ENCODE measurements around the gene RPS19BP1. TPM values are rescaled to one million over a fixed set of nuclear protein-coding genes. Genes with fewer than 3 reads are reported as not detected.
"Not testable (repeated sequence)": the region's sequence is repeated elsewhere in the genome, so short reads cannot be mapped to it uniquely, and the experiment has no call there.

The RPS19BP1 gene
- polyA plus RNA-seq, 1 of the 3 experiments (the other 2 are of a cell fraction) = 97.2 TPM

DNA sequence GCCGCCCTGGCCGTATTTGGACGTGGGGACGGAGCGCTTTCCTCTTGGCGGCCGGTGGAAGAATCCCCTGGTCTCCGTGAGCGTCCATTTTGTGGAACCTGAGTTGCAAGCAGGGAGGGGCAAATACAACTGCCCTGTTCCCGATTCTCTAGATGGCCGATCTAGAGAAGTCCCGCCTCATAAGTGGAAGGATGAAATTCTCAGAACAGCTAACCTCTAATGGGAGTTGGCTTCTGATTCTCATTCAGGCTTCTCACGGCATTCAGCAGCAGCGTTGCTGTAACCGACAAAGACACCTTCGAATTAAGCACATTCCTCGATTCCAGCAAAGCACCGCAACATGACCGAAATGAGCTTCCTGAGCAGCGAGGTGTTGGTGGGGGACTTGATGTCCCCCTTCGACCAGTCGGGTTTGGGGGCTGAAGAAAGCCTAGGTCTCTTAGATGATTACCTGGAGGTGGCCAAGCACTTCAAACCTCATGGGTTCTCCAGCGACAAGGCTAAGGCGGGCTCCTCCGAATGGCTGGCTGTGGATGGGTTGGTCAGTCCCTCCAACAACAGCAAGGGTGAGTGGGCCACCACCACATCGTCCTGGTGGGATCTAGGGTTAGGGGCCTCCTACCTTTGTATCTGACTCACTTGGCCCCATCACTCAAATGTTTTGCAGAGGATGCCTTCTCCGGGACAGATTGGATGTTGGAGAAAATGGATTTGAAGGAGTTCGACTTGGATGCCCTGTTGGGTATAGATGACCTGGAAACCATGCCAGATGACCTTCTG is 11.3 kb downstream of the RPS19BP1 start:
- H3K79me2 ChIP-seq (ENCODE audit: insufficient read depth) = peaks cover 46% of the 10 kb centered on the region
- H3K9me2 ChIP-seq; DNase-seq; H2AFZ ChIP-seq (ENCODE audit: low read depth); H3K9me3 ChIP-seq; H3K27me3 ChIP-seq (ENCODE audit: insufficient read depth): not testable (repeated sequence)
- H4K20me1 ChIP-seq (ENCODE audit: insufficient read depth) = peaks cover 51% of the 10 kb centered on the region
- peaks cover 34% of the 10 kb centered on the region for H3F3A ChIP-seq (replicated peaks; ENCODE audit: insufficient read depth)
- ChIA-PET CTCF (interaction anchor here (1.6 to 1.9 kb wide), 2 partner anchors 8 to 514 kb away, joined by 4 to 7 read pairs; no protein-coding TSS in a partner anchor), POLR2A (interaction anchor here (1.1 to 1.7 kb wide), 2 partner anchors 8 to 19 kb away, joined by 3 to 14 read pairs; partner anchors contain the start of gene MIEF1)
- peak overlapping the region; percentile 99 for H3K9ac ChIP-seq
- peaks cover 16 to 26% of the 10 kb centered on the region in 2 experiments for H3K36me3 ChIP-seq (replicated peaks in 1 of 2; ENCODE audit: control insufficient read depth in 1 of 2, insufficient read depth in 2 of 2, low read length in 1 of 2)
- H3K4me2 ChIP-seq = peak overlapping the region; percentile 86
- 0% methylated on average over 7 of the region's 28 CpGs for WGBS (ENCODE audit: low lambda C conversion rate)
- H3K4me1 ChIP-seq (ENCODE audit: control insufficient read depth in 1 of 2, insufficient read depth in 2 of 2, low read depth in 1 of 2, low read length in 1 of 2) = peaks cover 8 to 21% of the 10 kb centered on the region in 2 experiments; a peak in 2 of 4 replicates
- peak overlapping the region; percentile 70 to 76 for H3K4me3 ChIP-seq (ENCODE audit: low read depth in 2 of 2, low read length in 1 of 2)
- H3K27ac ChIP-seq (ENCODE audit: low read depth in 2 of 2, low read length in 1 of 2) = peak overlapping the region; percentile 47 to 92; a peak in 3 of 4 replicates
- TF ChIP-seq TAF1 (IDR thresholded peaks at IDR 0.05; ENCODE audit: borderline replicate concordance, low read depth, low read length) (peak; percentile 21; the same call in 1 of the 2 replicates), POLR2AphosphoS5 (IDR thresholded peaks at IDR 0.05; ENCODE audit: low read depth, low read length) (peak; percentile 19; the same call in 1 of the 2 replicates)

- H3K9me2 ChIP-seq = no peaks in the 10 kb centered on the region
- peaks cover 46% of the 10 kb centered on the region for H3K79me2 ChIP-seq (ENCODE audit: insufficient read depth)
- H3K4me2 ChIP-seq = peak within 1 kb of the TSS; percentile 86
- H3K36me3 ChIP-seq (replicated peaks in 1 of 2; ENCODE audit: control insufficient read depth in 1 of 2, insufficient read depth in 2 of 2, low read length in 1 of 2) = peaks cover 16 to 32% of the 10 kb centered on the region in 2 experiments
- H3F3A ChIP-seq (replicated peaks; ENCODE audit: insufficient read depth) = peaks cover 34% of the 10 kb centered on the region
- peaks cover 46% of the 10 kb centered on the region for H4K20me1 ChIP-seq (ENCODE audit: insufficient read depth)
- H3K4me3 ChIP-seq (ENCODE audit: low read depth in 2 of 2, low read length in 1 of 2) = peak within 1 kb of the TSS; percentile 70 to 76
- POLR2A ChIA-PET = interaction anchor here (0.5 to 1.7 kb wide), 10 partner anchors 8 to 202 kb away, joined by 3 to 14 read pairs (median 3); partner anchors contain the start of gene MIEF1
- 2% methylated on average over 10 of the region's 86 CpGs for WGBS (ENCODE audit: low lambda C conversion rate)
- no peaks in the 10 kb centered on the region for H3K27me3 ChIP-seq (ENCODE audit: insufficient read depth)
- H3K9ac ChIP-seq = peak within 1 kb of the TSS; percentile 99
- CTCF ChIA-PET = interaction anchor here (0.7 to 1.9 kb wide), 3 partner anchors 8 to 121 kb away, joined by 3 to 7 read pairs (median 3); partner anchors contain the start of gene TAB1
- peaks cover 8 to 21% of the 10 kb centered on the region in 2 experiments; a peak in 2 of 4 replicates for H3K4me1 ChIP-seq (ENCODE audit: control insufficient read depth in 1 of 2, insufficient read depth in 2 of 2, low read depth in 1 of 2, low read length in 1 of 2)
- H2AFZ ChIP-seq (ENCODE audit: low read depth) = peak within 1 kb of the TSS; percentile 29; the same call in 1 of the 2 replicates
- H3K9me3 ChIP-seq = no peaks in the 10 kb centered on the region
- peak; percentile 75 for DNase-seq
- peak within 1 kb of the TSS; percentile 92 to 93 for H3K27ac ChIP-seq (ENCODE audit: low read depth in 2 of 2, low read length in 1 of 2)
- no peak for TF ChIP-seq SMC3 (IDR thresholded peaks at IDR 0.05; ENCODE audit: low read depth, low read length)
- peak; percentile 98 for TF ChIP-seq USF1 (IDR thresholded peaks at IDR 0.05; ENCODE audit: borderline replicate concordance, low read depth)
- no peak for TF ChIP-seq REST (IDR thresholded peaks at IDR 0.05; ENCODE audit: low read depth, low read length)
- no peak for TF ChIP-seq GATA2 (CRISPR knock-in tag; IDR thresholded peaks at IDR 0.05)
- TF ChIP-seq SIN3A (IDR thresholded peaks at IDR 0.05; ENCODE audit: borderline replicate concordance, low read depth, low read length) = no peak
- TF ChIP-seq ZBTB33 (IDR thresholded peaks at IDR 0.05; ENCODE audit: borderline replicate concordance, low read depth) = peak; percentile 30; the same call in 1 of the 2 replicates
- no peak; the same call in 1 of the 2 replicates for TF ChIP-seq JUND (IDR thresholded peaks at IDR 0.05)
- TF ChIP-seq TAF1 (IDR thresholded peaks at IDR 0.05; ENCODE audit: borderline replicate concordance, low read depth, low read length) = peak; percentile 88; the same call in 1 of the 2 replicates
- peak; percentile 79 for TF ChIP-seq GABPA (IDR thresholded peaks at IDR 0.05; ENCODE audit: low read depth)
- TF ChIP-seq RAD21 (IDR thresholded peaks at IDR 0.05; ENCODE audit: low read length) = no peak
- TF ChIP-seq USF2 (IDR thresholded peaks at IDR 0.05; ENCODE audit: borderline replicate concordance, low read depth, low read length) = peak; percentile 47; the same call in 1 of the 2 replicates
- TF ChIP-seq MEF2A (IDR thresholded peaks at IDR 0.05; ENCODE audit: borderline replicate concordance, low read depth) = no peak
- peak; percentile 58; the same call in 1 of the 2 replicates for TF ChIP-seq MAX (IDR thresholded peaks at IDR 0.05; ENCODE audit: low read depth)
Measured at GRCh38 chr22:39520226-39521105, 12.1 kb downstream of the RPS19BP1 start, which contains the start of gene ATF4. TSS of gene ATF4 (plus strand) at chr22:39520562. CDS start at chr22:39521446, 884 bp downstream.

All from SK-N-SH (cell line).